Stomach (tissue), 9 donors: ENCODE data around the gene GRB2. TPM values are rescaled to one million over a fixed set of nuclear protein-coding genes. Genes with fewer than 3 reads are reported as not detected.
A peak's percentile ranks its signal among the peaks of the same experiment; 100 is the strongest.

Source experiments
- DNase-seq, 2 donors: peaks; one replicate each; pipeline versions ENCODE4 v3.0.0 to v3.0.0-alpha.2; 2013 to 2019
- H3K27ac ChIP-seq, 5 donors: fragments of 200-600 bp in 4 of 5; sonication (generic) in 4 of 5; one replicate each; pipeline ENCODE4 v1.5.1; 2013 to 2019; ENCODE audit warnings: mild to moderate bottlenecking in 1 of 5, moderate library complexity in 1 of 5
- H3K27me3 ChIP-seq, 3 donors: fragments of 200-600 bp; sonication (generic); one replicate each; pipeline ENCODE4 v1.5.1; 2017 to 2019; ENCODE audit warnings: mixed run types in 1 of 3
- H3K36me3 ChIP-seq, 4 donors: fragments of 200-600 bp; sonication (generic); 1 replicate in 3 of 4; 2 replicates in 1 of 4; pipeline ENCODE4 v1.5.1; 2016 to 2019
- H3K4me1 ChIP-seq, 4 donors: fragments of 200-600 bp; sonication (generic); one replicate each; pipeline ENCODE4 v1.5.1; 2016 to 2019
- H3K4me3 ChIP-seq, 4 donors: fragments of 200-600 bp; sonication (generic) in 3 of 4; one replicate each; pipeline ENCODE4 v1.5.1; 2016 to 2019; ENCODE audit warnings: mild to moderate bottlenecking in 1 of 4
- H3K9me3 ChIP-seq, 4 donors: fragments of 200-600 bp; sonication (generic); one replicate each; pipeline ENCODE4 v1.5.1; 2016 to 2019
- CTCF ChIP-seq, 7 experiments: fragments of 450-650 bp in 4 of 7; fragments of 200-600 bp in 3 of 7; sonication (generic) in 3 of 7; IDR thresholded peaks; one replicate each; pipeline ENCODE4 v1.5.1; 2016 to 2019; ENCODE audit warnings: antibody characterized with exemption in 7 of 7, control low read depth in 2 of 7, mild to moderate bottlenecking in 1 of 7
- EP300 ChIP-seq: sonication (generic); formaldehyde crosslinking; IDR thresholded peaks from one replicate; pipeline ENCODE4 v1.6.1; 2017; ENCODE audit warnings: antibody characterized with exemption
- POLR2A ChIP-seq, 4 donors: fragments of 450-650 bp; IDR thresholded peaks; one replicate each; pipeline ENCODE4 v1.6.1; 2016; ENCODE audit warnings: antibody characterized with exemption in 4 of 4, control low read depth in 2 of 4, mild to moderate bottlenecking in 1 of 4, moderate library complexity in 1 of 4
- POLR2AphosphoS5 ChIP-seq, 3 donors: sonication (generic); formaldehyde crosslinking; IDR thresholded peaks; one replicate each; pipeline ENCODE4 v1.6.1; 2016; ENCODE audit warnings: antibody characterized with exemption in 3 of 3
- WGBS, 5 donors: extraction: QIAGEN DNeasy Blood & Tissue Kit in 3 of 5; methylation state at CpG; one replicate each; pipeline versions ENCODE4 v1.1.5 to v1.1.7; 2013 to 2018; 5-methylcytosine and 5-hydroxymethylcytosine counted together
- intact Hi-C: fragments of 100-400 bp; cut with DNase I; formaldehyde crosslinking; loops from one replicate; pipeline ENCODE4 v1.15.1; 2023; ENCODE audit warnings: low total_unique reads
- polyA plus RNA-seq, 3 donors: library from polyadenylated mRNA; stranded (reverse); fragments of 200-250 nt; gene quantifications; one replicate each; pipeline ENCODE4 v1.2.3, GENCODE V29; 2013
- total RNA-seq, 5 donors: library from RNA; depleted of rRNA; stranded (reverse); fragments of >200 nt; gene quantifications; one replicate each; pipeline versions ENCODE4 v1.1.0 to v1.2.3, GENCODE V29; 2014 to 2016
- donor health status: healthy with polysubstance abuse.
- donor health status: Bipolar disorder and iron deficiency.
- donor health status: healthy.

The GRB2 gene
- total and polyA plus RNA-seq, 8 donors, result 32.5 to 488 (median 96.6) TPM

GRCh38 chr17:75307957-75308731 lies 97.3 kb downstream of the GRB2 start:
- peaks cover 13 to 33% (median 15%) of the 10 kb centered on the region in 4 donors for H3K4me1 ChIP-seq
- peak overlapping the region in 4 of 5 donors; percentile 68 to 86 (median 80) for H3K27ac ChIP-seq
- 71 to 80% (median 76%) methylated on average over 13 of the region's 13 CpGs for WGBS, 5 donors
- H3K27me3 ChIP-seq, result no peaks in the 10 kb centered on the region
- TF ChIP-seq POLR2A (IDR thresholded peaks at IDR 0.05) (no peak), POLR2AphosphoS5 (IDR thresholded peaks at IDR 0.05) (no peak), EP300 (no peak), CTCF (IDR thresholded peaks at IDR 0.05) (no peak)
- DNase-seq, result no peak
- no peaks in the 10 kb centered on the region for H3K9me3 ChIP-seq
- no peaks in the 10 kb centered on the region for H3K36me3 ChIP-seq
- intact Hi-C loops, result no loop called here
- H3K4me3 ChIP-seq, result no peak overlapping the region

GRCh38 chr17:75301502-75302206 lies 103.8 kb downstream of the GRB2 start:
- no peaks in the 10 kb centered on the region for H3K9me3 ChIP-seq
- intact Hi-C loops, result no loop called here
- no peak for DNase-seq
- WGBS, 5 donors, result 84 to 89% (median 87%) methylated on average over 17 of the region's 17 CpGs
- H3K36me3 ChIP-seq, result no peaks in the 10 kb centered on the region
- no peaks in the 10 kb centered on the region for H3K27me3 ChIP-seq
- no peak overlapping the region for H3K27ac ChIP-seq
- TF ChIP-seq EP300 (no peak), POLR2AphosphoS5 (IDR thresholded peaks at IDR 0.05) (no peak), POLR2A (IDR thresholded peaks at IDR 0.05) (no peak), CTCF (IDR thresholded peaks at IDR 0.05) (no peak)
- peaks cover 0 to 10% (median 0%) of the 10 kb centered on the region in 4 donors for H3K4me1 ChIP-seq
- H3K4me3 ChIP-seq, result no peak overlapping the region

- no peaks in the 10 kb centered on the region for H3K27me3 ChIP-seq
- H3K9me3 ChIP-seq, result no peaks in the 10 kb centered on the region
- no peaks in the 10 kb centered on the region for H3K36me3 ChIP-seq
- no peak overlapping the region for H3K4me3 ChIP-seq
- H3K4me1 ChIP-seq, result peaks cover 0 to 10% (median 0%) of the 10 kb centered on the region in 4 donors
- 80 to 84% (median 81%) methylated on average over 9 of the region's 9 CpGs for whole genome bisulfite sequencing, 5 donors
- H3K27ac ChIP-seq, result no peak overlapping the region
- intact Hi-C loops, result no loop called here
- DNase-seq, result no peak
- no peak for TF ChIP-seq EP300
- no peak for TF ChIP-seq CTCF (IDR thresholded peaks at IDR 0.05)
- no peak for TF ChIP-seq POLR2A (IDR thresholded peaks at IDR 0.05)
- TF ChIP-seq POLR2AphosphoS5 (IDR thresholded peaks at IDR 0.05), result no peak
Observed at GRCh38 chr17:75301049-75301448, 104.4 kb downstream of the GRB2 start.

- Histone ChIP-seq H3K36me3 (no peaks in the 10 kb centered on the region), H3K4me3 (no peak overlapping the region), H3K27me3 (no peaks in the 10 kb centered on the region), H3K27ac (no peak overlapping the region), H3K4me1 (peaks cover 0 to 10% (median 0%) of the 10 kb centered on the region in 4 donors), H3K9me3 (no peaks in the 10 kb centered on the region)
- WGBS, 5 donors, result 69 to 78% (median 74%) methylated on average over 7 of the region's 7 CpGs
- intact Hi-C loops, result no loop called here
- TF ChIP-seq EP300 (no peak), POLR2AphosphoS5 (IDR thresholded peaks at IDR 0.05) (no peak), CTCF (IDR thresholded peaks at IDR 0.05) (no peak), POLR2A (IDR thresholded peaks at IDR 0.05) (no peak)
- no peak for DNase-seq
Observed at GRCh38 chr17:75300280-75300679, 105.2 kb downstream of the GRB2 start.
